ENCODE data around the gene OTUD7B.
A peak's percentile ranks its signal among the peaks of the same experiment; 100 is the strongest.

OTUD7B gene

GRCh38 chr1:150005606-150006005 lies 4.9 kb downstream of the OTUD7B start:
- no peak for DNase-seq (ENCODE audit: low read depth)
- H3K4me3 ChIP-seq (ENCODE audit: low read depth, low read length) = no peak overlapping the region
- TF ChIP-seq, protein P1, sequence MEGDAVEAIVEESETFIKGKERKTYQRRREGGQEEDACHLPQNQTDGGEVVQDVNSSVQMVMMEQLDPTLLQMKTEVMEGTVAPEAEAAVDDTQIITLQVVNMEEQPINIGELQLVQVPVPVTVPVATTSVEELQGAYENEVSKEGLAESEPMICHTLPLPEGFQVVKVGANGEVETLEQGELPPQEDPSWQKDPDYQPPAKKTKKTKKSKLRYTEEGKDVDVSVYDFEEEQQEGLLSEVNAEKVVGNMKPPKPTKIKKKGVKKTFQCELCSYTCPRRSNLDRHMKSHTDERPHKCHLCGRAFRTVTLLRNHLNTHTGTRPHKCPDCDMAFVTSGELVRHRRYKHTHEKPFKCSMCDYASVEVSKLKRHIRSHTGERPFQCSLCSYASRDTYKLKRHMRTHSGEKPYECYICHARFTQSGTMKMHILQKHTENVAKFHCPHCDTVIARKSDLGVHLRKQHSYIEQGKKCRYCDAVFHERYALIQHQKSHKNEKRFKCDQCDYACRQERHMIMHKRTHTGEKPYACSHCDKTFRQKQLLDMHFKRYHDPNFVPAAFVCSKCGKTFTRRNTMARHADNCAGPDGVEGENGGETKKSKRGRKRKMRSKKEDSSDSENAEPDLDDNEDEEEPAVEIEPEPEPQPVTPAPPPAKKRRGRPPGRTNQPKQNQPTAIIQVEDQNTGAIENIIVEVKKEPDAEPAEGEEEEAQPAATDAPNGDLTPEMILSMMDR (IDR thresholded peaks at IDR 0.05; ENCODE audit: insufficient read depth, low read depth, low read length, missing control alignments) = no peak

GRCh38 chr1:150003801-150004200 lies 6.7 kb downstream of the OTUD7B start:
- no peak for DNase-seq (ENCODE audit: low read depth)
- TF ChIP-seq, protein P1 (IDR thresholded peaks at IDR 0.05; ENCODE audit: insufficient read depth, low read depth, low read length, missing control alignments) = no peak
- no peak overlapping the region for H3K4me3 ChIP-seq (ENCODE audit: low read depth, low read length)

DNA sequence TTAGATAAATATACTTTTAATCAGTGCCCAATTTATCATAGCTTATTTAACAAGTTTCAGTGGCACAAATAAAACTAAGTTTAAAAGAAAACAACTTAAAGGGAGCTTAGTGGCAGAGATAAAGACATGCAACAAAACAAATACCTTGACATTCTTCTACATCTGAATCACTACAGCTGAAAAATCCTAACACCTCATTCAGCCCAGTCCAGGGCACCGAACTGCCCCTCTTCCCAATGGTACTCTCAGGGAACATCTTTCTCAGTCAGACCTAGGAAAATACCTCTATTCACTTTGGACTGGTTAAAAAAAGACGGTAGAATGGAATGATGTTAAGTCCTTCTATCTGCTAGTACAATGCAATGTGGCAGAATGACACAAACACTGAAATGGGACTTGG lies 8.3 kb downstream of the OTUD7B start:
- TF ChIP-seq, protein P1 (IDR thresholded peaks at IDR 0.05; ENCODE audit: insufficient read depth, low read depth, low read length, missing control alignments) = no peak
- no peak overlapping the region for H3K4me3 ChIP-seq (ENCODE audit: low read depth, low read length)
- no peak for DNase-seq (ENCODE audit: low read depth)

DNA sequence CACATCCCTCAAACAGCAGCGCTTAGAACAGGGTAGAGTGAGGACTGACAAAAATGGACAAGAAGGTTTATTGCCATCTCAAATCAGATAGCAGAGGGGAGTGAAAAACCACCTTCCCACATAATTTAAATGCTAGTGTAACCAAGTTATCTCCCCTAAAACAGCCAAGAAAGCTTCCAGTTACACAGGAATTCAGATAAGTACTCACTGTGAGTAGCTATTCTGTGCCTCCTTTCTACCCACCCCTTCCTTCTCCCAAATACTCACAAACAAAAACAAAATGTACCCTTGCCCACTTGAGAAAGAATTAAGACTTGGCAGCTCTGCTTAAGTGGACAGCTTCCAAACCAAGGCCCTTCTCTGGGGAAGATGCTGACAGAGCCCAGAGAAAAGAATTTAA lies 9.1 kb downstream of the OTUD7B start:
- H3K4me3 ChIP-seq (ENCODE audit: low read depth, low read length) = no peak overlapping the region
- TF ChIP-seq, protein P1 (IDR thresholded peaks at IDR 0.05; ENCODE audit: insufficient read depth, low read depth, low read length, missing control alignments) = no peak
- DNase-seq (ENCODE audit: low read depth) = no peak

DNA sequence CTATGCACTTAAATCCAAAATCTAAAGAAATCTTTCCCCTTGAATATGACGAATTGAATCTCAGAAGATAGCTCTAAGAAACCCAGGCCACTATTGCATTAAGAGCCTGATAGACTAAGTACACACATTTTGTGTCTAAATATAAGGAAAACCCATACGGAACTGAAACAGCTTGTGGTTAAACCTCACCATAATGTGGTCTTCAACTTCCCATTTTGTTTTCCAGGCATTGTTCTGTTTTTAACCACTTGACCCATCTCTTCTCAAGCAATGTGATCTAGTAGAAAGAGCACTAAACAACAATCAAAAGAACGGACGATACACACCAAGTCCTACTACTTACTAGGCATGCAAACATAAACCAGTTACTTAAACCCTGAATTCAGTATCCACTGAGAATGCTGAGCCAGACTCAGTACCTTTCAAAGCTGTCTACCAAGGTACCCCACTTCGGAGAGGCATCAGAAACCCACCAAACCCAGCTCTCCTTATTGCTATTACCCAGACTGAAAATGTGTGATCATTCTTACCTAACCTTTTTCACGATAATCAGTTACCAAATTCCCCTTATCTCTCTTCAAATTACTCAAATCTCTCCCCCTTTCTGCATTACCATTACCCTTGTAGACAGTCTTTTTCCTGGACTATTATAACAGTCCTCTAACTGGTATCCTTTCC lies 12.8 kb downstream of the OTUD7B start:
- peak; percentile 88 for DNase-seq (ENCODE audit: low read depth)
- H3K4me3 ChIP-seq (ENCODE audit: low read depth, low read length) = peak overlapping the region; percentile 15; the same call in 1 of the 2 replicates
- TF ChIP-seq, protein P1 (IDR thresholded peaks at IDR 0.05; ENCODE audit: insufficient read depth, low read depth, low read length, missing control alignments) = no peak

DNA sequence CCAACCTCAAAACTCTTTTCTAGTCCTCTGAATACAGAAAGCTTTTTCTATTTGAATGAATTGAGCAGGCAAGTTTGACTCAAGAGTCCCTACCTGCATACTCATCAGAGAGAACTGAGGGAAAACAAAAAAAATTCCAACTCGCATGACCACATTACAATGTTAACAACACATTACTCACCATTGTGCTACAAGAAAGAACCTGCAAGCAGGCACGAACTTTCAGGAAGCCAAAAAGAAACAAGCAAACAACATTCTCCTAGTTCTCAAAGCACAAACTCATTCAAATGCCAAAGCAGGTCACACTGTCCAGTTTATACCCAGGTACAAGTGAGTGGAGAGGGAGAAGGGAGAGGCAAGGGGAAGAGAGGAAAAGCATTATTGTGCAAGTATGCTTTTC lies 14.6 kb downstream of the OTUD7B start:
- DNase-seq (ENCODE audit: low read depth) = peak; percentile 63
- no peak overlapping the region for H3K4me3 ChIP-seq (ENCODE audit: low read depth, low read length)

More for the DNA sequence above, 14.6 kb downstream of the OTUD7B start:
- TF ChIP-seq, protein P1 (IDR thresholded peaks at IDR 0.05; ENCODE audit: insufficient read depth, low read depth, low read length, missing control alignments) = no peak

Data from GM12865 (cell line).